Muscle layer of duodenum (tissue), 2 donors: ENCODE results near the gene METAP2.

Experiments used
- H3K27ac ChIP-seq: one replicate; pipeline ENCODE4 v1.7.0; 2013; ENCODE audit warnings: mild to moderate bottlenecking, low read length
- H3K27me3 ChIP-seq: one replicate; pipeline ENCODE4 v1.7.0; 2013; ENCODE audit warnings: low read depth, mild to moderate bottlenecking, control low read depth, low read length
- H3K36me3 ChIP-seq, 2 donors: one replicate each; pipeline ENCODE4 v1.7.0; 2013; ENCODE audit warnings: low read length in 2 of 2, control low read depth in 1 of 2, mild to moderate bottlenecking in 1 of 2; ENCODE audit not compliant: insufficient read depth in 2 of 2, control insufficient read depth in 1 of 2
- H3K4me1 ChIP-seq, 2 donors: one replicate each; pipeline ENCODE4 v1.7.0; 2013; ENCODE audit warnings: low read length in 2 of 2, mild to moderate bottlenecking in 2 of 2, control low read depth in 1 of 2, moderate library complexity in 1 of 2; ENCODE audit not compliant: insufficient read depth in 2 of 2, control insufficient read depth in 1 of 2
- H3K4me3 ChIP-seq, 2 donors: one replicate each; pipeline ENCODE4 v1.7.0; 2013; ENCODE audit warnings: low read length in 2 of 2, low read depth in 1 of 2, mild to moderate bottlenecking in 1 of 2
- H3K9me3 ChIP-seq, 2 donors: one replicate each; pipeline ENCODE4 v1.7.0; 2013; ENCODE audit warnings: low read length in 2 of 2, control low read depth in 1 of 2, mild to moderate bottlenecking in 1 of 2; ENCODE audit not compliant: control insufficient read depth in 1 of 2
- donor health status: healthy.

METAP2 gene

DNA sequence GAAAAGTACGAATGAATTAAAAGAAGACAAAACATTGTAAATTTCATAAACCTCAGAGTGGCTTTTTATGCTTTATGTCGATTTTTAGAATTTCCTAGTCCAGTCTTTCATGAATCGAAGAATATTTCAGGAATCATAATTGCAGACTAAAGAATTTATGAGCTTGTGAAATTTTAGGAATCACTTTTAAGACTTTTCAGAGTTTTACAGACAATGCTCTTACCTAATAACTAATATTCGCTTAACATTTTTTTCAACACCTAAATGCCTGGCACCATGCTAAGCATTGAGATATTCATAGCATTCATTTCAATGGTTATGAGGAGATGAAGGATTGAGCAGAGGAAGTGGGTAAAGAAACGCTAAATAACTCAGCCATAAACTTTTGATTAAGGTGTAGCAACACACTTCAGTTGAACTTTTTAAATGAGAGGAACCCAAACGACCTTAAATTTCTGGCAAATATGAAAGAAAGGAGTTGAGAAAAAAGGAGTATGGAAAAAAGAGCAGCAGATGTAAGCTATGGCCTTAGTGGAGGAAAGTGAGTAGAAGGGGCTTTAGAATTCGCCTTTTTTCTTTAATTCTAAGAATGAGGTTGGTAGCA is 78.1 kb downstream of the METAP2 start:
- Histone ChIP-seq H3K9me3 (peaks cover 0 to 8% of the 10 kb centered on the region in 2 donors), H3K36me3 (no peaks in the 10 kb centered on the region), H3K4me3 (no peak overlapping the region), H3K27ac (no peak overlapping the region), H3K4me1 (peaks cover 0 to 6% of the 10 kb centered on the region in 2 donors), H3K27me3 (no peaks in the 10 kb centered on the region)

DNA sequence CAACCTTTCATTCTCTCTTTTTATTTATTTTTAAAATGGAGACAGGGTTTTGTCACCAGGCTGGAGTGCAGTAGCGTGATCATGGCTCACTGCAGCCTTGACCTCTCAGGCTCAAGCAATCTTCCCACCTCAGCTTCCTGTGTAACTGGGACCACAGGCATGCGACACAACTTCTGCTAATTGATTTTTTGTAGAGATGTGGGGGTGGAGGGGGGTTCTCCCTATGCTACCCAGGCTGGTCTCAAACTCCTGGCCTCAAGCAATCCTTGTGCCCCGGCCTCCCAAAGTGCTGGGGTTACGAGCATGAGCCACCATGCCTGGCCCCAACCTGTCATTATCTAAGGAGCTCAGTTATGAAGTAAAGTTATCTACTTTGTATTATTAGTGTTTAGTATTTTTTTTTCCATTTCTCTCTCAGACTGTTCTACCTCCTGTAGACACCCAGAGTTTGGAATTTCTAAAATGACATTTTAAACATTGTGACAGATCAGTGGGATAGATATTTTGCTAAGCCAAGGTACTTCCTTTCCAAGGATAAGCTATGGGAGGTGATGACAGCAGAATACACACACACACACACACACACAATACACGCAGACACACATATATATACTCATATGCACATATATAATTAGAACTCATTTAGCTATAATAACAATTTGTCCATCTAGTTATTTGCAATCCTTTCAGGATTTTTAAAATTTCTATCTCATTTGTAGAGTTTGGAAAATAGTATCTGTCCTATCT is 79.4 kb downstream of the METAP2 start:
- H3K36me3 ChIP-seq = no peaks in the 10 kb centered on the region
- H3K27me3 ChIP-seq = no peaks in the 10 kb centered on the region
- no peak overlapping the region for H3K27ac ChIP-seq
- H3K4me3 ChIP-seq = no peak overlapping the region
- H3K9me3 ChIP-seq = peaks cover 0 to 8% of the 10 kb centered on the region in 2 donors
- no peaks in the 10 kb centered on the region for H3K4me1 ChIP-seq

DNA sequence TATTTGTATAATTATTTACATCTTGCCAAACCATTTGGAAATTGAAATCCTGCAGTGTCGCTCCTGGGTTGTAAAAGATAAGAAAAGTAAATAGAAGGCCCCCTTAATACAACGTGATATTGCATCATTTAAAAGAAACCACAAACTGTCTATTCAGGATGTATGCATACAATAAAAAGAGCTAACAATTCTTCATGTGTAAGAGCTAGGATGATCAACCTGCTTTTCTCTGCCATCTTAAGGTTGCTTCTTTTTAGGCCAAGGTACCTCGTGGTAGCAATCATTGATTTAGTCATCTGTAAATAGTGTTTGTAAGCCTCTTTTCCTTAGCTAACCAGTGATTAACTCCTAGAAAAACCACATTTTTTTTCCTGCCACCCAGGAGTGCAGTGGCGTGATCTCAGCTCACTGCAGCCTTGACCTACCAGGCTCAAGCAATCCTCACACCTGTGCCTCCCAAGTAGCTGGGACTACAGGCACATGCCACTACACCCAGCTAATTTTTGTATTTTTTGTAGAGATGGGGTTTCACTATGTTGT is 80.7 kb downstream of the METAP2 start:
- Histone ChIP-seq H3K27ac (no peak overlapping the region), H3K9me3 (peaks cover 0 to under 1% of the 10 kb centered on the region in 2 donors)

DNA sequence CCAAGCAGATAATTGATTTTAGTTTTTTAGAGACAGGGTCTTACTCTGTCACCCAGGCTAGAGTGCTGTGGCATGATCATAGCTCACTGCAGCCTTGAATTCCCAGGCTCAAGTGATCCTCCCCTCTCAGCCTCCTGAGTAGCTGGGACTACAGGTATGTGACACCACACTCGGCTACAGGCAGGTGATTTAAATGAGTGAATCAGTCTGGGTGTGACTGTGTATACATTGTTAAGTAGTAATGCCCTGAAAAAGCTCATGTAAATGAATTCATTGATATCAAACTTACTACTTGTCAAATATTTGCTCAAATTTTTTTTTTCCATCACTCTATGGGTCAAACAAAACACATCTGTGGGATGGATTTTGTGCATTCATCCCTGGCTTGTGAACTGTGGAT is 83.7 kb downstream of the METAP2 start:
- Histone ChIP-seq H3K4me1 (no peaks in the 10 kb centered on the region), H3K36me3 (no peaks in the 10 kb centered on the region), H3K27ac (no peak overlapping the region), H3K27me3 (no peaks in the 10 kb centered on the region), H3K4me3 (no peak overlapping the region), H3K9me3 (no peaks in the 10 kb centered on the region)

More for the DNA sequence above, 80.7 kb downstream of the METAP2 start:
- Histone ChIP-seq H3K27me3 (no peaks in the 10 kb centered on the region), H3K4me3 (no peak overlapping the region), H3K4me1 (no peaks in the 10 kb centered on the region), H3K36me3 (no peaks in the 10 kb centered on the region)
